ENCODE results near the gene DRAXIN. TPM values are rescaled to one million over a fixed set of nuclear protein-coding genes. Genes with fewer than 3 reads are reported as not detected.

Gene DRAXIN
- total RNA-seq, 2 donors from 2014 or later: not detected

DNA sequence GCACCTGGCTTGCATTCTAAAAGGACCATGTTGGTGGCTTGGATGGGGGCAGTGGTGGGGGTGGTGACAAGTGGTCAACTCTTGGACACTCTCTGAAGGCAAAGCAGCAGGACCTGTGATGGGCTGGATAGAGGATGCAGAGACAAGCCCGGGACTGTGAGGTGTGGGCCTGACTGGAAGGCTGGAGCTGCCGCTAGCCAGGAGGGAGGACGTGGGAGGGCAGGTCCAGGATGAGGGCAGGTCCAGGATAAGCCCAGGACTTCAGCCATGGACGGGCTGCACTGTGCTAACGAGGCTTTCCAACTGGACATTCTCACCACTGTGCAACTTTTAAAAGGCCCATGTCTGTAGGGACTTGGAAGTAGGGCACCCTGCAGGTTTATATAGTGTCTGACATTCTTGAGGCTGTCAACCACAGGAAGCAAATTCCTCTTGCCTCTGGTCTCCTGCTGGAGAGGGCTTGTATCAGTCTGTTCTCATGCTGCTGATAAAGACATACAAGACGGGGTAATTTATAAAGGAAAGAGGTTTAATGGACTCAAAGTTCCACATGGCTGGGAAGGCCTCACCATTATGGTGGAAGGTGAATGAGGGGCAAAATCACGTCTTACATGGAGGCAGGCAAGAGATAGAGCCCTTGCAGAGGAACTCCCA, 62.2 kb downstream of the DRAXIN start:
- no peak for DNase-seq
- Histone ChIP-seq H3K4me3 (no peak overlapping the region), H3K27ac (no peak overlapping the region), H3K36me3 (replicated peaks in 1 of 2; ENCODE audit: insufficient read depth in 1 of 2, low read depth in 2 of 2) (peaks cover 0 to 2% of the 10 kb centered on the region in 2 donors), H3K27me3 (no peaks in the 10 kb centered on the region), H3K9me3 (no peaks in the 10 kb centered on the region), H3K4me1 (peaks cover 31% of the 10 kb centered on the region)
- TF ChIP-seq CTCF (IDR thresholded peaks at IDR 0.05) (no peak), POLR2A (IDR thresholded peaks at IDR 0.05) (no peak)
- intact Hi-C loops (cut with DNase I): no loop called here
- WGBS, 2 donors: 48 to 49% methylated on average over 4 to 7 of the region's 7 CpGs
- ATAC-seq: no peak

DNA sequence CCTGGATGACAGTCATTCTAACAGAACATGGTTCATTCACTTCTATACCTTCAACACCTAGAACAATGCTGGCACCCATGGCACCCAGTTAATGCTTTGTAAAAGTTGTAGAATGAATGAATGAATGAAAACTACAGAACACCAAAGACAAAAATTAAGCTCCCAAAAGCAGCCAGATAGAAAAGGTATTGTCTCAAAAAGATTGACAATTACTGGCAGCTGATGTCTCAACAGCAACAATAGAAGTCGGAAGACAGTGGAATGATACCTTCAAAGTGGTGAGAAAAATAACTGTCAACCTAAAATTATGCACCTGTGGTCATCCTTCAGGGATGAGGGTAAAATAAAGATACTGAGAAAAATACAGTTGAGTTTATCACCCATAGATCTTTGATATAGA, 65.5 kb downstream of the DRAXIN start:
- H3K36me3 ChIP-seq (replicated peaks in 1 of 2; ENCODE audit: insufficient read depth in 1 of 2, low read depth in 2 of 2): no peaks in the 10 kb centered on the region
- no peaks in the 10 kb centered on the region for H3K9me3 ChIP-seq
- H3K27me3 ChIP-seq: peaks cover 0 to 6% of the 10 kb centered on the region in 2 donors
- ATAC-seq (no peak), DNase-seq (no peak)
- no peak overlapping the region for H3K27ac ChIP-seq
- H3K4me1 ChIP-seq: peaks cover 29% of the 10 kb centered on the region
- H3K4me3 ChIP-seq: no peak overlapping the region
- intact Hi-C loops (cut with DNase I): no loop called here
- 87 to 92% methylated on average over 1 of the region's 1 CpG for WGBS, 2 donors
- TF ChIP-seq POLR2A (IDR thresholded peaks at IDR 0.05) (no peak), CTCF (IDR thresholded peaks at IDR 0.05) (no peak)

DNA sequence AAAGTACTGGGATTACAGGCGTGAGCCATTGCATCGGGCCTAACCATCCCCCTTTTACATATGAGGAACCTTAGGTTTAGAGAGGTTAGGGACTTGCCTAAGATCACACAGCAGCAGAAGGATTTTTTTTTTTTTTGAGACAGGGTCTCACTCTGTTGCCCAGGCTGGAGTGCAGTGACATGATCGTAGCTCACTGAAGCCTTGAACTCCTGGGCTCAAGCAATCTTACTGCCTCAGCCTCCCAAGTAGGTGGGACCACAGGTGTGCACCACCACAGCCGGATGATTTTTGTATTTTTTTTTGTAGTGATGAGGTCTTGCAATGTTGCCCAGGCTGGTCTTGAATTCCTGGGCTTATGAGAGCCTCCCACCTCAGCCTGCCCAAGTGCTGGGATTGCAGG, 68.3 kb downstream of the DRAXIN start:
- H3K27ac ChIP-seq: no peak overlapping the region
- peaks cover 19% of the 10 kb centered on the region for H3K4me1 ChIP-seq
- H3K4me3 ChIP-seq: no peak overlapping the region
- ATAC-seq: no peak
- no peak for DNase-seq
- 90 to 95% methylated on average over 4 of the region's 4 CpGs for WGBS, 2 donors
- H3K9me3 ChIP-seq: no peaks in the 10 kb centered on the region
- intact Hi-C loops (cut with DNase I): no loop called here
- no peaks in the 10 kb centered on the region for H3K36me3 ChIP-seq (replicated peaks in 1 of 2; ENCODE audit: insufficient read depth in 1 of 2, low read depth in 2 of 2)
- TF ChIP-seq CTCF (IDR thresholded peaks at IDR 0.05) (no peak), POLR2A (IDR thresholded peaks at IDR 0.05) (no peak)
- peaks cover 0 to 8% of the 10 kb centered on the region in 2 donors for H3K27me3 ChIP-seq

- TF ChIP-seq POLR2A (IDR thresholded peaks at IDR 0.05): no peak
- TF ChIP-seq CTCF (IDR thresholded peaks at IDR 0.05): no peak
- H3K4me3 ChIP-seq: no peak overlapping the region
- no peak overlapping the region for H3K27ac ChIP-seq
- ATAC-seq (no peak), DNase-seq (no peak)
- WGBS, 2 donors: 71 to 77% methylated on average over 6 of the region's 6 CpGs
- peaks cover 7% of the 10 kb centered on the region for H3K4me1 ChIP-seq
- H3K9me3 ChIP-seq: no peaks in the 10 kb centered on the region
- H3K36me3 ChIP-seq (replicated peaks in 1 of 2; ENCODE audit: insufficient read depth in 1 of 2, low read depth in 2 of 2): no peaks in the 10 kb centered on the region
- intact Hi-C loops (cut with DNase I): no loop called here
- peaks cover 0 to 8% of the 10 kb centered on the region in 2 donors for H3K27me3 ChIP-seq
Measured at GRCh38 chr1:11761285-11761684, 69.8 kb downstream of the DRAXIN start.

GRCh38 chr1:11761988-11762406, 70.5 kb downstream of the DRAXIN start, which contains the start of gene C1orf167:
Gene C1orf167 (plus strand): TSS chr1:11762193. CDS start chr1:11764401, 2,208 bp downstream.
- Histone ChIP-seq H3K36me3 (replicated peaks in 1 of 2; ENCODE audit: insufficient read depth in 1 of 2, low read depth in 2 of 2) (no peaks in the 10 kb centered on the region), H3K27me3 (peaks cover 0 to 8% of the 10 kb centered on the region in 2 donors), H3K9me3 (no peaks in the 10 kb centered on the region), H3K4me3 (no peak within 1 kb of the TSS), H3K27ac (no peak within 1 kb of the TSS), H3K4me1 (peaks cover 7% of the 10 kb centered on the region)
- DNase-seq (peak in 1 of 4 donors; percentile 44), ATAC-seq (peak; percentile 27)
- WGBS, 2 donors: 5 to 11% methylated on average over 12 to 29 of the region's 29 CpGs
- intact Hi-C loops (cut with DNase I): no loop called here
- no peak for TF ChIP-seq POLR2A (IDR thresholded peaks at IDR 0.05)
- TF ChIP-seq CTCF (IDR thresholded peaks at IDR 0.05): no peak

Measured in body of pancreas (tissue), 4 donors.